Kidney capillary endothelial cell (primary cell): ENCODE results near the gene PPP6R3.

Experiments
- DNase-seq: peaks from one replicate; pipeline ENCODE4 v3.0.0-alpha.2; 2018; ENCODE audit warnings: low spot score

Gene PPP6R3

GRCh38 chr11:68651985-68652682 is 191.6 kb downstream of the PPP6R3 start:
- DNase-seq, result no peak

- no peak for DNase-seq
Measured at GRCh38 chr11:68652683-68653156, 192.2 kb downstream of the PPP6R3 start.

- no peak for DNase-seq
Measured at GRCh38 chr11:68653486-68654430, 193.2 kb downstream of the PPP6R3 start.

GRCh38 chr11:68654978-68655377 is 194.4 kb downstream of the PPP6R3 start:
- DNase-seq, result no peak

- DNase-seq, result no peak
Measured at GRCh38 chr11:68655406-68655805, 194.9 kb downstream of the PPP6R3 start.

GRCh38 chr11:68655806-68656205 is 195.3 kb downstream of the PPP6R3 start:
- no peak for DNase-seq

GRCh38 chr11:68657021-68657780 is 196.6 kb downstream of the PPP6R3 start:
- DNase-seq, result no peak

- no peak for DNase-seq
Measured at GRCh38 chr11:68658097-68658496, 197.5 kb downstream of the PPP6R3 start.

GRCh38 chr11:68658661-68659060 is 198.1 kb downstream of the PPP6R3 start:
- DNase-seq, result no peak

GRCh38 chr11:68659158-68659921 is 198.8 kb downstream of the PPP6R3 start:
- peak; percentile 50 for DNase-seq

- no peak for DNase-seq
Measured at GRCh38 chr11:68660066-68660810, 199.7 kb downstream of the PPP6R3 start.

- no peak for DNase-seq
Measured at GRCh38 chr11:68661014-68661413, 200.5 kb downstream of the PPP6R3 start.

GRCh38 chr11:68661697-68662603 is 201.4 kb downstream of the PPP6R3 start:
- DNase-seq, result no peak

GRCh38 chr11:68663482-68664010 is 203.0 kb downstream of the PPP6R3 start:
- no peak for DNase-seq

GRCh38 chr11:68664141-68664540 is 203.6 kb downstream of the PPP6R3 start:
- DNase-seq, result no peak

- DNase-seq, result no peak
Measured at GRCh38 chr11:68664906-68665305, 204.4 kb downstream of the PPP6R3 start.
